GM19455 (cell line): ENCODE measurements around the gene FIG4.
"Not testable (repeated sequence)": the region's sequence is repeated elsewhere in the genome, so short reads cannot be mapped to it uniquely, and the experiment has no call there.

Source experiments
- ATAC-seq: cut with Tn5 transposase; IDR thresholded peaks from one replicate; pipeline ENCODE4 v1.9.1; 2021; ENCODE audit not compliant: unreplicated experiment

Gene FIG4

GRCh38 chr6:109794201-109794923, 103.3 kb downstream of the FIG4 start:
- peak; percentile 52 for ATAC-seq

DNA sequence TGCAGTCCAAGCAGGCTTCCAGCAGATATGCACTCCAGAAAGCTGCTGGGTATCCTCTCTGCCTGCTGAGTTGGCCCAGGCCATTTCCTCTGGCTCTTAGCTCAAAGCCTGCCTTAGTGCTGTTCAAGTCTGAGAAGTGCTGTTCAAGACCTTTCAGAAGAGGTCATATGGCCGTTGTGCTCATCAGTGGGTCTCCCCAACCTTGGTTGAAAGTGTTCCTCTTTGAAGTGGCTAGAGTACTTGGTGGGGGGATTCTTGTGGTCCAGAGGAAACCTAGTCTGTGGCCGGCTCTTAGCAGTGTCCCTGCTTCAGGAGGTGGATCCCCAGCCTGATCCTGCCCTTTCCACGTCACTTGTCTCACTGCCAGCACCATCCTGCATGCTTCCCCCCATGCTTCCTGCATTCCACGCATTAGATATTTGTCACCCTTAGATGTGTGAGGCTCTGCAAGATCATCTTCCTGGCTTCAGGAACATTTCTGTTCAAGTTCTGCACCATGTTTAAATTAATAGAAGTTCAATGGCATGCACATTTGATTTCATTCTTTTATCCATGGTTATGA, 105.0 kb downstream of the FIG4 start:
- ATAC-seq = no peak

GRCh38 chr6:109799129-109799528, 108.0 kb downstream of the FIG4 start:
- ATAC-seq = no peak

- no peak for ATAC-seq
Observed at GRCh38 chr6:109799664-109800063, 108.6 kb downstream of the FIG4 start.

DNA sequence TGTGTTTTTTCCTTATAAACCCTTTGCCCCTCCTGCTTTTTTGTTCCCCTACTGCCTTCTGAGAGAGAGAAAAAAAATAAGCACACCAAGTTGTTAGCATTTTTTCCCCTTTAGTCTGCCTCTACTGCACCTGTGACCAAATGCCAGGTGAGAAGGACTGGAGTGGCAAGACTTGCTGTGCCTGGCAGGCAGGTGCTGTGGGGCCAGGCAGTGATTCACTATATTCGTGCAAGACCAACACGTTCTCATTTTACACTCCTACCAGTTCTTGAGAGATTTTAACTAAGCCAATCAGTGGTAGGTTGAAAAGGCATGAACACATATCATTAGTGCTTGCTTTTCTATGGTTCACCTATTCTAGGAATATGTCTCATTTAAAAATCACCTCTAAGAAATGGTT, 109.7 kb downstream of the FIG4 start:
- no peak for ATAC-seq

- no peak for ATAC-seq
Observed at GRCh38 chr6:109801794-109802193, 110.7 kb downstream of the FIG4 start.

GRCh38 chr6:109804020-109804419, 112.9 kb downstream of the FIG4 start:
- ATAC-seq = no peak

- ATAC-seq = no peak
Observed at GRCh38 chr6:109807881-109808280, 116.8 kb downstream of the FIG4 start.

- ATAC-seq = no peak
Observed at GRCh38 chr6:109808837-109809236, 117.7 kb downstream of the FIG4 start.

- ATAC-seq = no peak
Observed at GRCh38 chr6:109815054-109815453, 124.0 kb downstream of the FIG4 start.

- ATAC-seq = no peak
Observed at GRCh38 chr6:109816452-109817374, 125.6 kb downstream of the FIG4 start.

DNA sequence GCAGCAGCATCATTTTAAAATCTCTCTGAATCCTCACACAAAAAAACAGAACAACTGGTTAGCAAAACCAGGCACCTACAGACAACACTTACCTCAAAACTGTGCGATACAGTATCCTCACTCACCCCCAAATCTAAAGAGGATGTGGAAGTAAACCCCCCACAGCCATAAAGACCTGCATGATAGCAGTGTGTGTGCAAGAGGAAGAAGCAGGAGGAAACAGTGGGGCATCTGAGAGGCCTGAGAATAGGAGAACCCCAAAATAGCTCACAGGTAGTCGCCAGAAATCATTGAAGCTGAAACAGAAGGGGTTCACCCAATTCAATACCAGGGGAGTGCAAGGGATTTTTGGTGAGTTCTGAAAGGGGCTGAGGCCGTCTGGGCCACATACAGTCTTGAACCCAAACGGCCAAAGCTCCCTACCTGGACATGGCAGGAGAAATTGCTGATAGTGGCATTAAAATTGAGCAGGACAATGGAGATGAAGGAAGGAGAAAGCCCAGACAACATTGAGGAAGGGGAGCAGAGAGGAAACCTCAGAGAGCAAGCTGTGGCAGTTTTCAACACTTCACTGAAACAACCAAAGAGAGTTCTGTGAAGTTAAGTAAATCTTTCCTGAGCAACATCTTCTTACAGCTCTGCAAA, 129.7 kb downstream of the FIG4 start:
- ATAC-seq = peak; percentile 72

DNA sequence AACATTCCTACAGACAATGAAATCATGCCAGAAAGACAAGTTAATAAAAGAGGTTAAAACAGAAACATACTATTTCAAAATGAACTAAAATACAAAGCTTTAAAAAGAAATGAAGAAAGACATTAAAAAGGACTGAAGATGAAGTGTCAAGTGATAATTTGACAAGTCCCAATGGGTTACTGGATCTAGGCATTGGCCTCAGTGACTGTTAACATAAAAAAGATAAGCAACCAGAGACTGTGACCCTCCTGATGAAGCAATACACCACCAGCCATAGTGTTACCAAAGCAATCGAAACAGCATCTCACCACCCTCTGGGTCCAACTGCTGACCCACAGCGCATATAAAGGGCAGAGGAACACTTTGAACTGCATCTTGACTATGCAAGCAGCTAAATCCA, 130.3 kb downstream of the FIG4 start:
- ATAC-seq = no peak

- no peak for ATAC-seq
Observed at GRCh38 chr6:109824105-109824504, 133.0 kb downstream of the FIG4 start.

DNA sequence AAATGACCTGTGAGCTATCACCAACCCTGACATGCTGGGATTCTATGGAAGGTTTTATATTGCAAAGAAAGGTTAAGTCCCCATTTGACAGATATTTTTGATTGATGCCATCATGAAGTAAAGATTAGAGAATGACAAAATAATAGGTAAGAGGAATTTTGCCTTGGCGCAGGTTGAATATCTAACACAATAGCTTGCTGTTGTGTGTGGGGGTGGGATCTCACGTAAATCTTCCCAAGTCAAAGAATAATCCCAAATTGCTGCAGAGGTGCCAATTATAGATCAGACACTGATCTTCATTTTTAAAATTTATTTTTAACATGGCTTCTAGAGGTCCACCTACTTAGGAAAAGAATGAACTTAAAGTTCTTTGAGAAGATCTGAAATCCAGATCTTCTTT, 135.5 kb downstream of the FIG4 start:
- ATAC-seq = no peak

DNA sequence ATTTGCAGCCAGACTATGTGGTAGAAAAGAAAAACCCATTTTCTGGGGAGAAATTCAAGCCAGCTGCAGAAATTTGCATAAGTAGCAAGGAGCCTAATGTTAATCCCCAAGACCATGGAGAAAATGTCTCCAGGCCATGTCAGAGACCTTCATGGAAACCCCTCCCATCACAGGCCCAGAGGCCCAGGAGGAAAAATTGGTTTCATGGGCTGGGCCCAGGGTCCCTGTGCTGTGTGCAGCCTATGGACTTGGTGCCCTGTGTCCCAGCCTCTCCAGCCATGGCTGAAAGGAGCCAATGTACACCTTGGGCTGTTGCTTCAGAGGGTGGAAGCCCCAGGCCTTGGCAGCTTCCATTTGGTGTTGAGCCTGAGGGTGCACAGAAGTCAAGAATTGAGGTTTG, 140.3 kb downstream of the FIG4 start:
- not testable (repeated sequence) for ATAC-seq

- ATAC-seq = no peak
Observed at GRCh38 chr6:109834131-109834530, 143.0 kb downstream of the FIG4 start.

DNA sequence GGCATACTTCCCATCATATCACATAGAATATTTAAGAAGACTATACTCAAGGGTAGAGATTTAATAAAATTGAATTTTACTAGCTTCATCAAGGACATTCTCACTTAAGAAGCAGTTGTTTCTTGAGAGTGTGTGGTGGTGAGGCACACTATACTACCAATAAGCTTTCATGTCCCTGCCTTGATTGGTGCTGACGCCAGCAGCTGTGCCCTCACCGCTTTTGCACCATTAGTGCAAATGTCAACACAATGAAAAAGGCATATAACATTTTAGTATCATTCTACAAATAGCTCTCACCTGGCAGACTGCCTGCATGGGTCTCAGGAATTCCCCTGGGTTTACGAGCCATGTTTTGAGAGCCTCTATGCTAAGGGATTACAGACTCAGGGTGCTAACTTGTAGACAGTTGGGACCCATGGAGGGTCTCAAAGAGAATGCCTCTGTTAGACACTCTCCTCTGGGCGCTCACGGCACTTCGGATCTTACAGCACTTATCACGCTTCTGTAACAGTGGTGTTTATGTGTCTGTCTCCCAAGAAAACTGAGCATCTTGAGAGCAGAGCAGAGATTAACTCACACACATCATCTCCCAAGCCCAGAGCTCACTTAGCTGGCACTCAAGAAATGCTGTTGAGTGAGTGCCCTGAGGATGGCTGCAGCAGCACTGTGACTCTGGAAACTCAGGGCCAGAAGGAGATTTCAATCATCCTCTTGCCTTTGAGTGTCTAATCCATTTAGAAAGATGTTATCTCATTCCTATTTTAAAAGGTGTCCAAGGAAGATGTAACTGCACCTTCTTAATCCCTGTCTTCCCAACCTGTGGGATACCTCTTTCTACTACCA, 143.7 kb downstream of the FIG4 start:
- ATAC-seq = no peak

GRCh38 chr6:109840034-109840433, 148.9 kb downstream of the FIG4 start:
- ATAC-seq = no peak

GRCh38 chr6:109840796-109841195, 149.7 kb downstream of the FIG4 start:
- ATAC-seq = no peak
